ENCODE measurements around the gene ABCC4.

ABCC4 gene

DNA sequence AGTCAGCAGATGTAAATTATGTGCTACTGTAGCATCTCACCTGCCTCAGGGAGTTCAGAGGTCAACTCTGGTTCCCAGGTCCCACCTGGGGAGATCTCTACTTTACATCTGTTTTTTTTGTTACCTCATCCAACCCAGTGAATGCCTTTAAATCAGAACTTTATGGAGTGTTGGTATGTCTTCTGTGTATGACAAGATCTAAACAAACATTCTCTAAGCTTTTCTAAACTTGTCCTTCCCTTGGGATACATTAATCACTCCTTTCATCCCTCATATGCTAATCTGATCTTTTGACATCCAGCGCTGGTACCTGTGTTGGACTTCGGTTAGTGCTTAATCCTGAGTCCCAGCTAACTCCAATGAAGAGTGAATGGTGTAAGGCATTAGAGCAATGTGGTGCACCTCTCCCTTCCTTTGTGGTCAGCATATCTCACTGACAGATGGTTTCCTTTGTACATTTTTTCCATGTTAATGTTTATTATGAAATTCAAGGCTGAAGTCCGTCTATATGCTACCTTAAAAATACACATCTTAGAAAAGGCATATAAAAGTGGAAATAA, 213.4 kb downstream of the ABCC4 start:
- Mint-ChIP-seq H3K9me3 (peaks cover 6% of the 10 kb centered on the region), H3K4me1 (peaks cover 5% of the 10 kb centered on the region), H3K27ac (ENCODE audit: low read depth) (no peak overlapping the region), H3K27me3 (no peaks in the 10 kb centered on the region), H3K4me3 (no peak overlapping the region), H3K36me3 (ENCODE audit: insufficient read depth) (no peaks in the 10 kb centered on the region)
- no peak for ATAC-seq (replicated peaks; ENCODE audit: extremely low read depth, poor library complexity, severe bottlenecking)
- no peak for DNase-seq (ENCODE audit: low spot score in 2 of 2)

DNA sequence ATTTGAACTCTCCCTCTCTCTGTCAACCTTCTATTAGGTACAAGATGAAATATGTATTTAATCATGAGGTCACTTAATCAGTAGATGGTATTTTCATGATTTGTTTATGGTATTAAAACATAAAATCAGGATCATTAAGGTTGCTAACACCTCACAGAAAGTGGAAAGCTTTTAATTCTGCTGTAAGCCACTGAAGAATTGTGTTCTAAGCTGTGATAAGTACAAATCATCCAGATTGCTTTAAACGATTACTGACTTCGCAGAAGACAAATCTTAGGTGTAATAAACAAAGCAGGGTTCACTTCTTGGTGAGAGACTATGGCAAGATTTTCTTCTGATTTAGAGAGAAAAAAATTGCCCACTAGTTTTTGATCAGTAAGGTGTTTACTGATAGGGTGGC, 214.5 kb downstream of the ABCC4 start:
- DNase-seq (ENCODE audit: low spot score in 2 of 2) (no peak), ATAC-seq (replicated peaks; ENCODE audit: extremely low read depth, poor library complexity, severe bottlenecking) (no peak)
- Mint-ChIP-seq H3K9me3 (no peaks in the 10 kb centered on the region), H3K27ac (ENCODE audit: low read depth) (no peak overlapping the region), H3K4me3 (no peak overlapping the region), H3K36me3 (ENCODE audit: insufficient read depth) (peaks cover 3% of the 10 kb centered on the region), H3K27me3 (no peaks in the 10 kb centered on the region), H3K4me1 (peaks cover 5% of the 10 kb centered on the region)

- Mint-ChIP-seq H3K27me3 (no peaks in the 10 kb centered on the region), H3K9me3 (no peaks in the 10 kb centered on the region), H3K4me1 (peaks cover 5% of the 10 kb centered on the region), H3K4me3 (no peak overlapping the region), H3K27ac (ENCODE audit: low read depth) (no peak overlapping the region), H3K36me3 (ENCODE audit: insufficient read depth) (peaks cover 3% of the 10 kb centered on the region)
- no peak for DNase-seq (ENCODE audit: low spot score in 2 of 2)
- ATAC-seq (replicated peaks; ENCODE audit: extremely low read depth, poor library complexity, severe bottlenecking) = no peak
Measured at GRCh38 chr13:95083758-95084157, 217.5 kb downstream of the ABCC4 start.

- no peak overlapping the region for H3K4me3 Mint-ChIP-seq
- H3K27ac Mint-ChIP-seq (ENCODE audit: low read depth) = no peak overlapping the region
- DNase-seq (ENCODE audit: low spot score in 2 of 2) (no peak), ATAC-seq (replicated peaks; ENCODE audit: extremely low read depth, poor library complexity, severe bottlenecking) (no peak)
- H3K36me3 Mint-ChIP-seq (ENCODE audit: insufficient read depth) = peaks cover 3% of the 10 kb centered on the region
- H3K9me3 Mint-ChIP-seq = no peaks in the 10 kb centered on the region
- H3K27me3 Mint-ChIP-seq = no peaks in the 10 kb centered on the region
- peaks cover 4% of the 10 kb centered on the region for H3K4me1 Mint-ChIP-seq
Measured at GRCh38 chr13:95083066-95083465, 218.2 kb downstream of the ABCC4 start.

DNA sequence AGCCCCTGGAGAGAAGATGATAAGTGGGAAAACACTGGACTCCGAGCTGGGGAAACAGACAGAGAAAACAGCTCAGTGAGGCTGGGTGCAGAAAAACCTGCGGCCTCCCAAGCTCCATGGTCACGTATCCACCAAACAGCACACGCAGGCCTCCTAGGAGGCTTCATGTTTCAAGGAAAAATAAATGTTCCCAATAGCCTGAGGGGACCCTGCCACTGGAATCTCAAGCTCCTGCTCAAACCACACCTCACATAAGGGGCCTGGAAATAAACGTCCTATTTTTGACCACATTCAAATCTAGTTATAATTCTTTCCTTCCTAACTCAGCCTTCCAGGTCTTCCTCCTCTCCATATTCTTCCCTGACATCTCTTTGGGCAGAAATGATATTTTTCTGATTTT, 225.7 kb downstream of the ABCC4 start:
- no peak overlapping the region for H3K4me3 Mint-ChIP-seq
- H3K4me1 Mint-ChIP-seq = no peaks in the 10 kb centered on the region
- no peak overlapping the region for H3K27ac Mint-ChIP-seq (ENCODE audit: low read depth)
- no peak for ATAC-seq (replicated peaks; ENCODE audit: extremely low read depth, poor library complexity, severe bottlenecking)
- H3K27me3 Mint-ChIP-seq = no peaks in the 10 kb centered on the region
- DNase-seq (ENCODE audit: low spot score in 2 of 2) = no peak
- no peaks in the 10 kb centered on the region for H3K9me3 Mint-ChIP-seq
- H3K36me3 Mint-ChIP-seq (ENCODE audit: insufficient read depth) = peaks cover 2% of the 10 kb centered on the region

DNA sequence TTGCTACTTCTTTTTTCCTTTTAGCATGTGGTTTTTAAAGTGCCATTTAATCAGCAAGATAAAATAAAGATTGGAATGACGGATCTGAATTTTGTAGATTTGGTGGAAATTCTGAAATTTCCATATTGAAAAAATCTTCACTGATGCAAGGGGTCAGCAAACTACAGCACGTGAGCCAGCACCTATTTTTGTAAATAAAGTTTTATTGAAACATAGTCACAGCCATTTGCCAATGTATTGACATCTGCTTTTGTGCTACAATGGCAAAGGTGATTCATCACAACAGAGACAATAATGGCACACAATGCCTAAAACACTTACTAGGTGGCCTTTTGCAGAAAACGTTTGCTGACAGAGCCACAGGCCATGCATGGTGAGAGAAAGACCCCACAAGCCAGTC, 226.4 kb downstream of the ABCC4 start:
- no peak for DNase-seq (ENCODE audit: low spot score in 2 of 2)
- H3K4me3 Mint-ChIP-seq = no peak overlapping the region
- H3K27ac Mint-ChIP-seq (ENCODE audit: low read depth) = no peak overlapping the region
- ATAC-seq (replicated peaks; ENCODE audit: extremely low read depth, poor library complexity, severe bottlenecking) = no peak
- peaks cover 3% of the 10 kb centered on the region for H3K36me3 Mint-ChIP-seq (ENCODE audit: insufficient read depth)
- H3K27me3 Mint-ChIP-seq = no peaks in the 10 kb centered on the region
- H3K4me1 Mint-ChIP-seq = no peaks in the 10 kb centered on the region
- no peaks in the 10 kb centered on the region for H3K9me3 Mint-ChIP-seq

- peaks cover 5% of the 10 kb centered on the region for H3K36me3 Mint-ChIP-seq (ENCODE audit: insufficient read depth)
- DNase-seq (ENCODE audit: low spot score in 2 of 2) = no peak
- no peak overlapping the region for H3K4me3 Mint-ChIP-seq
- no peaks in the 10 kb centered on the region for H3K9me3 Mint-ChIP-seq
- no peak overlapping the region for H3K27ac Mint-ChIP-seq (ENCODE audit: low read depth)
- no peaks in the 10 kb centered on the region for H3K4me1 Mint-ChIP-seq
- H3K27me3 Mint-ChIP-seq = no peaks in the 10 kb centered on the region
- no peak for ATAC-seq (replicated peaks; ENCODE audit: extremely low read depth, poor library complexity, severe bottlenecking)
Measured at GRCh38 chr13:95073747-95074311, 227.4 kb downstream of the ABCC4 start.

DNA sequence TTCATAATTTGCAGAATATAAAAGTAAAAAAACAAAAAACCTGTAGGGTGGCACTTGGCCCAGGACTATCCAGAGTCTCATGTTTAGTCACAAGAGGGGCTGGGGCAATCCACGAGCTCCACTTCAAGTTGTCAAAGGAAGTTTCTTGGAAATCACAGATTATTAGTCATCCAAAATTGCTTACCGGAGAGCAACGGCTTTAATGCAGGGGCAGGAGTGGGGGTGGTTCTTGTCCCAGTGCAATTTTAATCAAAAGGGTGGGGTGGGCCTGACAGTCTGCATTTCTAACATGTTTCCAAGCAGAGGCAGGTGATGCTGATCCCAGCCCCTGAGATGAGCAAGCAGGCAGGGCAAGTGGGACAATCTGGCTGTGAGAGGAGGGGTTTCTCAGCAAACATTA, 233.9 kb downstream of the ABCC4 start:
- H3K4me3 Mint-ChIP-seq = no peak overlapping the region
- H3K27ac Mint-ChIP-seq (ENCODE audit: low read depth) = no peak overlapping the region
- no peaks in the 10 kb centered on the region for H3K27me3 Mint-ChIP-seq
- H3K9me3 Mint-ChIP-seq = no peaks in the 10 kb centered on the region
- no peaks in the 10 kb centered on the region for H3K4me1 Mint-ChIP-seq
- no peak for DNase-seq (ENCODE audit: low spot score in 2 of 2)
- ATAC-seq (replicated peaks; ENCODE audit: extremely low read depth, poor library complexity, severe bottlenecking) = no peak
- peaks cover 5% of the 10 kb centered on the region for H3K36me3 Mint-ChIP-seq (ENCODE audit: insufficient read depth)

- H3K27ac Mint-ChIP-seq (ENCODE audit: low read depth) = no peak overlapping the region
- DNase-seq (ENCODE audit: low spot score in 2 of 2) = no peak
- no peak overlapping the region for H3K4me3 Mint-ChIP-seq
- H3K9me3 Mint-ChIP-seq = no peaks in the 10 kb centered on the region
- H3K4me1 Mint-ChIP-seq = no peaks in the 10 kb centered on the region
- ATAC-seq (replicated peaks; ENCODE audit: extremely low read depth, poor library complexity, severe bottlenecking) = no peak
- H3K27me3 Mint-ChIP-seq = no peaks in the 10 kb centered on the region
- peaks cover 4% of the 10 kb centered on the region for H3K36me3 Mint-ChIP-seq (ENCODE audit: insufficient read depth)
Measured at GRCh38 chr13:95060014-95060519, 241.2 kb downstream of the ABCC4 start.

DNA sequence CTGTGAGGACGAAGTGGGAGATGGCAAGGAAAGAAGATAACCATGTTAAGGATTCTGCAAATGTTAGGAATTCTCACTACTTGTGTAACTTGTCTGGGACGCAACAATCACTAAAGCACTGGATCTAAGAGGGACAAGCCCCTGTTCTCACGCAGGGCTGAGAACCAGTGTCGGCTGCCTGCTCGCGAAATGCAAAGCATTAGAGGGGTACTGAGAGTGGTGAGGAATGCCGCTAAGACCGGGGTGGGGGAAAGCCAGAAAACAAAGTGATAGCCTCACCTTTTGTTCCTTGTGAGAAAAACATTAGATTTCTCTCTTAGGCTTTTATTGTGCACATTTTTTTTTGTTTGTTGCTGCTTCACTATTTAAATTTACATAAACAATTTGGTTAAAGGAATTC, 241.9 kb downstream of the ABCC4 start:
- ATAC-seq (replicated peaks; ENCODE audit: extremely low read depth, poor library complexity, severe bottlenecking) (no peak), DNase-seq (ENCODE audit: low spot score in 2 of 2) (no peak)
- no peak overlapping the region for H3K4me3 Mint-ChIP-seq
- H3K27ac Mint-ChIP-seq (ENCODE audit: low read depth) = no peak overlapping the region
- H3K36me3 Mint-ChIP-seq (ENCODE audit: insufficient read depth) = peaks cover 4% of the 10 kb centered on the region
- H3K9me3 Mint-ChIP-seq = no peaks in the 10 kb centered on the region
- H3K4me1 Mint-ChIP-seq = no peaks in the 10 kb centered on the region
- H3K27me3 Mint-ChIP-seq = no peaks in the 10 kb centered on the region

- Mint-ChIP-seq H3K4me3 (no peak overlapping the region), H3K4me1 (no peaks in the 10 kb centered on the region), H3K36me3 (ENCODE audit: insufficient read depth) (peaks cover 4% of the 10 kb centered on the region), H3K9me3 (no peaks in the 10 kb centered on the region), H3K27me3 (no peaks in the 10 kb centered on the region), H3K27ac (ENCODE audit: low read depth) (no peak overlapping the region)
- no peak for DNase-seq (ENCODE audit: low spot score in 2 of 2)
- no peak for ATAC-seq (replicated peaks; ENCODE audit: extremely low read depth, poor library complexity, severe bottlenecking)
Measured at GRCh38 chr13:95058680-95059079, 242.6 kb downstream of the ABCC4 start.

DNA sequence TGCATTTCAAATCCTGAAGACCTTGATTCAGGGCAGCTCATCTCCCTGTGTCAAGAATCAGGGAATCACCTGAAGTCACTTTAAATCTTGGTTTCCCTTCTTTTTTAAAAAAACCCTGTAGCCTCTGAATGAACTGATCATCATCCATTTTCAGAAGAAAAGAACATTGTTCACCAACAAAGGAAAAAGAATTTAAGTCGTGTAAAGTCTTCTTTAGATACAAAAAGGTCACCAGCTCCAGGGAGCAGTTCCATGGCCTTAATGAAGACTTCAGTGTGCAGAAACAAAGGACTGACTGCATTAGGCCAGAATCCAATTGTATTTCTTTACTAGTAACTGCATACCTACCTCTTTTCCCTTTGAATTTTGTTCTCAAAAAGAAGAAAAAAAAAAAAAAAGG, 245.0 kb downstream of the ABCC4 start:
- no peaks in the 10 kb centered on the region for H3K9me3 Mint-ChIP-seq
- DNase-seq (ENCODE audit: low spot score in 2 of 2) (no peak), ATAC-seq (replicated peaks; ENCODE audit: extremely low read depth, poor library complexity, severe bottlenecking) (no peak)
- H3K27ac Mint-ChIP-seq (ENCODE audit: low read depth) = no peak overlapping the region
- H3K27me3 Mint-ChIP-seq = no peaks in the 10 kb centered on the region
- H3K36me3 Mint-ChIP-seq (ENCODE audit: insufficient read depth) = peaks cover 4% of the 10 kb centered on the region
- H3K4me1 Mint-ChIP-seq = no peaks in the 10 kb centered on the region
- H3K4me3 Mint-ChIP-seq = no peak overlapping the region

- H3K9me3 Mint-ChIP-seq = no peaks in the 10 kb centered on the region
- H3K27me3 Mint-ChIP-seq = no peaks in the 10 kb centered on the region
- no peak overlapping the region for H3K27ac Mint-ChIP-seq (ENCODE audit: low read depth)
- no peaks in the 10 kb centered on the region for H3K4me1 Mint-ChIP-seq
- no peak overlapping the region for H3K4me3 Mint-ChIP-seq
- DNase-seq (ENCODE audit: low spot score in 2 of 2) (no peak), ATAC-seq (replicated peaks; ENCODE audit: extremely low read depth, poor library complexity, severe bottlenecking) (no peak)
- H3K36me3 Mint-ChIP-seq (ENCODE audit: insufficient read depth) = peaks cover 1% of the 10 kb centered on the region
Measured at GRCh38 chr13:95050800-95051615, 250.2 kb downstream of the ABCC4 start.

Measured in central memory CD8-positive, alpha-beta T cell (primary cell).